PFSK-1 (cell line): ENCODE results near the gene AS3MT.

ENCODE experiments used
- FOXP2 ChIP-seq: optimal IDR thresholded peaks from 2 replicates; pipeline ENCODE3; 2011; ENCODE audit warnings: borderline replicate concordance, control low read depth, inconsistent platforms; ENCODE audit not compliant: insufficient read depth; ENCODE audit errors: extremely low read length, extremely low read depth
- POLR2AphosphoS5 ChIP-seq: IDR thresholded peaks from 2 replicates; pipeline ENCODE4 v1.6.1; 2012; ENCODE audit warnings: low read depth, mild to moderate bottlenecking, control low read depth, low read length, moderate library complexity
- REST ChIP-seq, 2 experiments: IDR thresholded peaks; 2 replicates each; pipeline versions ENCODE4 v1.6.1 to v1.8.0; 2011 to 2012; ENCODE audit warnings: low read depth in 2 of 2, low read length in 2 of 2, control low read depth in 1 of 2, inconsistent platforms in 1 of 2, mild to moderate bottlenecking in 1 of 2, moderate library complexity in 1 of 2; ENCODE audit not compliant: insufficient read depth in 1 of 2
- SIN3A ChIP-seq: IDR thresholded peaks from 2 replicates; pipeline ENCODE4 v1.6.1; 2012; ENCODE audit warnings: mild to moderate bottlenecking, low read length, moderate library complexity, borderline replicate concordance; ENCODE audit not compliant: insufficient read depth
- TAF1 ChIP-seq: IDR thresholded peaks from 2 replicates; pipeline ENCODE4 v1.6.1; 2012; ENCODE audit warnings: low read length, control low read depth, borderline replicate concordance; ENCODE audit not compliant: insufficient read depth

Gene AS3MT

GRCh38 chr10:102894466-102895213 is 25.4 kb downstream of the AS3MT start:
- no peak for TF ChIP-seq FOXP2
- TF ChIP-seq REST (IDR thresholded peaks at IDR 0.05; ENCODE audit: insufficient read depth in 1 of 2, low read depth in 2 of 2, low read length in 2 of 2), result no peak
- no peak for TF ChIP-seq POLR2AphosphoS5
- TF ChIP-seq SIN3A, result no peak
- TF ChIP-seq TAF1, result no peak

- TF ChIP-seq REST (IDR thresholded peaks at IDR 0.05; ENCODE audit: insufficient read depth in 1 of 2, low read depth in 2 of 2, low read length in 2 of 2) (no peak), TAF1 (no peak), SIN3A (no peak), POLR2AphosphoS5 (no peak), FOXP2 (no peak)
Observed at GRCh38 chr10:102900006-102900405, 30.7 kb downstream of the AS3MT start.

GRCh38 chr10:102904346-102904745 is 35.1 kb downstream of the AS3MT start:
- TF ChIP-seq POLR2AphosphoS5 (no peak), TAF1 (no peak), SIN3A (no peak), FOXP2 (no peak), REST (IDR thresholded peaks at IDR 0.05; ENCODE audit: insufficient read depth in 1 of 2, low read depth in 2 of 2, low read length in 2 of 2) (no peak)

- no peak for TF ChIP-seq SIN3A
- TF ChIP-seq FOXP2, result no peak
- TF ChIP-seq POLR2AphosphoS5, result no peak
- no peak for TF ChIP-seq REST (IDR thresholded peaks at IDR 0.05; ENCODE audit: insufficient read depth in 1 of 2, low read depth in 2 of 2, low read length in 2 of 2)
- TF ChIP-seq TAF1, result no peak
Observed at GRCh38 chr10:102906507-102906906, 37.2 kb downstream of the AS3MT start.
